Measurements from ENCODE around the gene HDAC2.

DNA sequence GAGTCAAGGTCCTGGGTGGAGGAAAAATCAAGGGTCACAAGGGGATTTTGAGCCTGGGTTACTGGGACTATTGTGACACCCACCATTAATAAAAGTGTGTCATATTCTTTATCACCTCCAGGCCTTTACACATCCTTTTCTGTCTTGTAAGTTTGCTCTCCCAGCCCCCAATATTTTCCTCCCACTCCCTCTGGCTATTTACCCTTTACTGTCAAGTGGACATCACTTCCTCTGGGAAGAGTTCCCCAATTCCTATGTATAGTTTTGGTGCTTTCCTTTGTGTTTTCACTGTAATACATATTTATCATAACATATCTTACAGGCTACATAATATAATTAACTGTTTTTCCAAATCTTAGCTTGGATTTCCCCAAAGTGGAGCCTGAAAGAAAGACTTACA lies 77.5 kb downstream of the HDAC2 start:
- TF ChIP-seq, protein P1, sequence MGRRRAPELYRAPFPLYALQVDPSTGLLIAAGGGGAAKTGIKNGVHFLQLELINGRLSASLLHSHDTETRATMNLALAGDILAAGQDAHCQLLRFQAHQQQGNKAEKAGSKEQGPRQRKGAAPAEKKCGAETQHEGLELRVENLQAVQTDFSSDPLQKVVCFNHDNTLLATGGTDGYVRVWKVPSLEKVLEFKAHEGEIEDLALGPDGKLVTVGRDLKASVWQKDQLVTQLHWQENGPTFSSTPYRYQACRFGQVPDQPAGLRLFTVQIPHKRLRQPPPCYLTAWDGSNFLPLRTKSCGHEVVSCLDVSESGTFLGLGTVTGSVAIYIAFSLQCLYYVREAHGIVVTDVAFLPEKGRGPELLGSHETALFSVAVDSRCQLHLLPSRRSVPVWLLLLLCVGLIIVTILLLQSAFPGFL (CRISPR knock-in tag; IDR thresholded peaks at IDR 0.05; ENCODE audit: borderline replicate concordance) = no peak
- TF ChIP-seq, protein P2, sequence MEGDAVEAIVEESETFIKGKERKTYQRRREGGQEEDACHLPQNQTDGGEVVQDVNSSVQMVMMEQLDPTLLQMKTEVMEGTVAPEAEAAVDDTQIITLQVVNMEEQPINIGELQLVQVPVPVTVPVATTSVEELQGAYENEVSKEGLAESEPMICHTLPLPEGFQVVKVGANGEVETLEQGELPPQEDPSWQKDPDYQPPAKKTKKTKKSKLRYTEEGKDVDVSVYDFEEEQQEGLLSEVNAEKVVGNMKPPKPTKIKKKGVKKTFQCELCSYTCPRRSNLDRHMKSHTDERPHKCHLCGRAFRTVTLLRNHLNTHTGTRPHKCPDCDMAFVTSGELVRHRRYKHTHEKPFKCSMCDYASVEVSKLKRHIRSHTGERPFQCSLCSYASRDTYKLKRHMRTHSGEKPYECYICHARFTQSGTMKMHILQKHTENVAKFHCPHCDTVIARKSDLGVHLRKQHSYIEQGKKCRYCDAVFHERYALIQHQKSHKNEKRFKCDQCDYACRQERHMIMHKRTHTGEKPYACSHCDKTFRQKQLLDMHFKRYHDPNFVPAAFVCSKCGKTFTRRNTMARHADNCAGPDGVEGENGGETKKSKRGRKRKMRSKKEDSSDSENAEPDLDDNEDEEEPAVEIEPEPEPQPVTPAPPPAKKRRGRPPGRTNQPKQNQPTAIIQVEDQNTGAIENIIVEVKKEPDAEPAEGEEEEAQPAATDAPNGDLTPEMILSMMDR (IDR thresholded peaks at IDR 0.05) = no peak
- TF ChIP-seq ESRRA (CRISPR knock-in tag; IDR thresholded peaks at IDR 0.05; ENCODE audit: borderline replicate concordance) (no peak), GABPB1 (CRISPR knock-in tag; IDR thresholded peaks at IDR 0.05) (no peak), PRRX2 (CRISPR knock-in tag; IDR thresholded peaks at IDR 0.05) (no peak), RORB (CRISPR knock-in tag; IDR thresholded peaks at IDR 0.05) (no peak), FOXP1 (CRISPR knock-in tag; IDR thresholded peaks at IDR 0.05; ENCODE audit: borderline replicate concordance) (no peak)
- TF ChIP-seq, protein P3, sequence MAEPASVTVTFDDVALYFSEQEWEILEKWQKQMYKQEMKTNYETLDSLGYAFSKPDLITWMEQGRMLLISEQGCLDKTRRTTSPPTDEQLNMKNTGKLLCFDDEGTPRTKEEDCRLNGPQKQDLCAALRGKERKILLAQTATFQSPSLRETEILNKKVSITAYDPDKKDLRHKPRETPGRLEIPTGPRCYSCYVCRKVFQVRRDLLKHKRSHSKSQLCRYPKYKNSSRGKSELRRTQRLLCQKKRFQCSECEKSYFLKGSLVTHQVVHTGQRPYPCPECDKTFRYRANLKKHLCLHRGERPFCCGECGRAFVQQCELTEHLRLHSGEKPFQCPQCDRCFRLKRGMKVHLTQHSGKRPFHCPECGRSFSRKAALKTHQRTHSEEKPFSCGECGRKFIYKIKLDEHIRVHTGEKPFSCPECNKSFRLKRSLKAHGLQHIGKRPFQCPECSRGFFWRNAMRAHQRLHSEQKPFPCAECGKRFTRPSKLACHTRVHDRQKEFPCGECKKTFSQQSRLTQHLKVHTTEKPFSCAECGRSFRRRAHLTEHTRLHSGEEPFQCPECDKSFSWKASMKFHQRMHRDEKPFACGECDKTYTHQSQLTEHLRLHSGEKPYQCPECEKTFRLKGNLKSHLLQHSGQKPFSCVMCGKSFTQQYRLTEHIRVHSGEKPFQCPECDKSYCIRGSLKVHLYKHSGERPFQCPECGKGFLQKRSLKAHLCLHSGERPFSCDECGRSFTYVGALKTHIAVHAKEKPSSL (CRISPR knock-in tag; conservative IDR thresholded peaks at IDR 0.05) = no peak

All from WTC11 (cell line).